Tracheal epithelial cell (primary cell): ENCODE results near the gene SRCAP. TPM values are rescaled to one million over a fixed set of nuclear protein-coding genes. Genes with fewer than 3 reads are reported as not detected.

Experiments
- total RNA-seq: library from RNA; depleted of rRNA; stranded (reverse); fragments of >200 nt; gene quantifications from 2 replicates; pipeline ENCODE4 v1.2.1, GENCODE V29; 2014

Gene SRCAP
- 15.7 and 16.8 TPM in 2 replicates for total RNA-seq

DNA sequence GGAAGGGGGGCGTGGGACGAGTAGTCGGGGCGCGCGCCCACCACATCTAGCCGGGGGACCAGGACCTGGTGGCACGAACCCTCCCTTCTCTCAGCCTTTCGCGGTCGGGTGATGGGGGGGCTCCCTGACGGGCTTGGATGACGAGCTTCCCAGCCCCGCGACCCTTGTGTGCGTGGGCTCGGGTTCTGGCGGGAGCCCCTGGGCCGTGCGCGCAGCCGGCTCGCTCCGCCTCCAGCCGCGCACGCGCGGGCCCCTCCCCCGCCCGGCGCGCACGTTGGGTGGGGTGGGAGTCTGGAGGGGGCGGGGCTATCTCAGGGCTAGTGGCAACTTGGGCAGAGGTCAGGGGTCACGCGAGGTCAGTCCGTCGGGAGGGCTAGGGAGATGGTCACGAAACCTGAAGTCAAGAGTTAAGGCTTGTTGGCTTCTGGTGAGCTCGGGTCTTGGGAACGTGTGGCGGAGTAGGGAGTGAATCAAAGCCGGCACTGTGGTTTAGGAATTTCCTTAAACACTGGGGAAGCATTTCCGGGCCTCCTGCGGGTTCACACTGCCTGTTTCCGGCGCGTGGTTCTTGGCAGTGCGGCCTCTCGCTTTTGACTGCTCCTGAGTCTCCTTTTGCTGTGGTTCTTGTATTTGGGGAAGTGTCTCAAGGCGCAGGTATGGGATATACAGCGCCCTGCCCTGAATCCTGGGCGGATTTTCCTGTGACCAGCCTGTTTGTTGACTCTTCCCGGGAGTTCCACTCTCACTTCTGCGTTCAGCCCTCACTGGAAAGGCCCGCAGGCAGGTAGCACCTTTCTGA lies at the start of gene SRCAP:
Gene SRCAP, plus strand, starts transcription at position 356 of the 799 bp plus-strand sequence. CDS start 1,654 bp downstream, outside the sequence.

DNA sequence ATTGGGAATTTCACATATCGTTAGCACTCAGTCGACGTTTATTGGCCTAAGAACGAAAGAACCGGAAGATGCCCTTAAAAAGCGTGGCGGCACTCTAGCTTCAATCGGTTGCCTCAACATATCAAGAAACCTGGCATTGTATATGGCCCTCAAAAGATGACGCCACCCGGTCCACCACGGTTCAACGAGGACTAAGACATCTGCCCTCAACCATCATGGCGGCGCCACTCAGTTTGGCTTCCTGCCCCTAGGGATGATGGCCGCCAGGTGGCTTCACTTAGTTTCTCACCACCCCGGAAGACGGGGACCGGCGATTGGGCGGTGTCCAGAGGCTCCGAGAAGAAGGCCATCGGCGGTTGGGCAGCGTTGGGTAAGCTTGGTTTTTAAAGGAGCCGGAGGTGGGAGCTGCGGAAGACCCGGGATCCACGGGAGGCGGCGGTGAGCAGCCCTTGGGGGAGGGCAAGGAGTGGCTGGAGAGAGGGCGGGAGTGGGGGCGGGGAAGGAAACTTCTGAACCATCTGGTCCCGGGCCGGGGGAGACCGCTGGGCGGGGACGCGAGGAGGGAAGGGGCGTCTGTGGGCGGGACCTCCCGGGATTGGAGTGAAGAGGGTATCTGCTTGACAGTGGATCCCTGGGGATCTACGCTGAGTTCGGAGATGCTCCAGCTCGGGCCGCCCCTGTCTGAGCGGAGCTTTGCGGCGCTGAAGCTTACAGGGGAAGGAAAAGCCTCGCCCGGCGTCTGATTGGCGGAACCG lies 48.4 kb upstream of the SRCAP start, which contains the start of gene PRR14:
Gene PRR14, plus strand, starts transcription at position 592 of the 755 bp plus-strand sequence. CDS start 686 bp downstream, outside the sequence.

GRCh38 chr16:30657866-30658730 lies 40.9 kb upstream of the SRCAP start, which contains the start of gene FBRS:
FBRS (plus strand) TSS chr16:30658431; CDS start chr16:30659519, 1,088 bp downstream.

GRCh38 chr16:30747799-30748633 lies 49.0 kb downstream of the SRCAP start, which contains the start of gene PHKG2:
PHKG2 (plus strand) TSS chr16:30748425; CDS start chr16:30748821, 396 bp downstream.

GRCh38 chr16:30761928-30762902 lies 63.2 kb downstream of the SRCAP start, which contains the start of the genes CFAP119 and RNF40:
CFAP119 (minus strand) TSS chr16:30762062; CDS start chr16:30761748, 314 bp downstream.
RNF40 (plus strand) TSS chr16:30762322; CDS start chr16:30762546, 224 bp downstream.

GRCh38 chr16:30786936-30787612 lies 88.1 kb downstream of the SRCAP start, which contains the start of gene ZNF629:
ZNF629 (minus strand) TSS chr16:30787205; CDS start chr16:30784482, 2,723 bp downstream.

Other genes with a start within 250 kb of the SRCAP start
- gene ITGAL, start 226.4 kb upstream of the SRCAP start, total RNA-seq, result not detected in 2 replicates
- gene ZNF768, start 172.6 kb upstream of the SRCAP start, total RNA-seq, result 27.2 and 34.5 TPM in 2 replicates
- 6.6 and 7.5 TPM in 2 replicates for gene ZNF747, start 164.3 kb upstream of the SRCAP start, total RNA-seq
- 3.4 and 3.6 TPM in 2 replicates for gene ZNF764, start 140.8 kb upstream of the SRCAP start, total RNA-seq
- gene ZNF688, start 127.5 kb upstream of the SRCAP start, total RNA-seq, result 8.2 and 10.7 TPM in 2 replicates
- gene ZNF785, start 113.5 kb upstream of the SRCAP start, total RNA-seq, result 6.2 and 8.0 TPM in 2 replicates
- 1.7 and 3.8 TPM in 2 replicates for gene ZNF689, start 88.8 kb upstream of the SRCAP start, total RNA-seq
- 8.7 and 10.1 TPM in 2 replicates for gene PRR14, start 48.2 kb upstream of the SRCAP start, total RNA-seq
- 11.1 and 14.9 TPM in 2 replicates for gene FBRS, start 40.7 kb upstream of the SRCAP start, total RNA-seq
- 9.6 and 16.1 TPM in 2 replicates for gene PHKG2, start 49.3 kb downstream of the SRCAP start, total RNA-seq
- gene CFAP119, start 62.9 kb downstream of the SRCAP start, total RNA-seq, result 1.4 TPM in 1 of 2 replicates, not detected in the other
- gene RNF40, start 63.2 kb downstream of the SRCAP start, total RNA-seq, result 50.3 and 56.6 TPM in 2 replicates
- 5.5 and 6.6 TPM in 2 replicates for gene ZNF629, start 88.0 kb downstream of the SRCAP start, total RNA-seq
- 28.8 and 34.7 TPM in 2 replicates for gene BCL7C, start 194.9 kb downstream of the SRCAP start, total RNA-seq
- gene CTF1, start 197.4 kb downstream of the SRCAP start, total RNA-seq, result 0.64 and 0.96 TPM in 2 replicates
- gene FBXL19, start 224.4 kb downstream of the SRCAP start, total RNA-seq, result 16.2 and 30.6 TPM in 2 replicates
- gene ORAI3, start 249.9 kb downstream of the SRCAP start, total RNA-seq, result 24.3 and 48.8 TPM in 2 replicates